ENCODE results near the gene MMP15.

GRCh38 chr16:58096249-58096648 is 70.7 kb downstream of the MMP15 start:
- no peak for TF ChIP-seq MAX (CRISPR knock-in tag; IDR thresholded peaks at IDR 0.05)
- no peak for TF ChIP-seq CTCF (IDR thresholded peaks at IDR 0.05)
- no peak for TF ChIP-seq FOXP1 (CRISPR knock-in tag; IDR thresholded peaks at IDR 0.05; ENCODE audit: borderline replicate concordance)
- no peak for TF ChIP-seq FOXJ3 (CRISPR knock-in tag; IDR thresholded peaks at IDR 0.05; ENCODE audit: borderline replicate concordance)
- no peak for TF ChIP-seq SOX15 (CRISPR knock-in tag; IDR thresholded peaks at IDR 0.05)
- TF ChIP-seq CREB1 (CRISPR knock-in tag; IDR thresholded peaks at IDR 0.05): no peak
- TF ChIP-seq ATF3 (CRISPR knock-in tag; conservative IDR thresholded peaks at IDR 0.05): no peak
- no peak for TF ChIP-seq FOXP4 (CRISPR knock-in tag; IDR thresholded peaks at IDR 0.05)
- no peak for TF ChIP-seq NR3C1 (CRISPR knock-in tag; conservative IDR thresholded peaks at IDR 0.05; ENCODE audit: low read depth)
- TF ChIP-seq PREB (CRISPR knock-in tag; IDR thresholded peaks at IDR 0.05; ENCODE audit: borderline replicate concordance): no peak
- no peak for TF ChIP-seq ZNF281 (CRISPR knock-in tag; IDR thresholded peaks at IDR 0.05)
- no peak for TF ChIP-seq IRF1 (CRISPR knock-in tag; IDR thresholded peaks at IDR 0.05)
- no peak for TF ChIP-seq MYBL2 (CRISPR knock-in tag; IDR thresholded peaks at IDR 0.05)
- no peak for TF ChIP-seq USF2 (CRISPR knock-in tag; IDR thresholded peaks at IDR 0.05)
